Esophagus (tissue), 2 donors: ENCODE results near the gene EPHB1. TPM values are rescaled to one million over a fixed set of nuclear protein-coding genes. Genes with fewer than 3 reads are reported as not detected.

Experiments
- H3K27ac ChIP-seq, 2 donors: one replicate each; pipeline ENCODE4 v1.5.1; 2013; ENCODE audit warnings: low read depth in 2 of 2, mild to moderate bottlenecking in 2 of 2, inconsistent platforms in 1 of 2, low read length in 1 of 2, moderate library complexity in 1 of 2
- H3K27me3 ChIP-seq, 2 donors: one replicate each; pipeline ENCODE4 v1.6.1; 2013; ENCODE audit warnings: low read length in 2 of 2, control low read depth in 1 of 2, mild to moderate bottlenecking in 1 of 2; ENCODE audit not compliant: insufficient read depth in 2 of 2, control insufficient read depth in 1 of 2
- H3K36me3 ChIP-seq, 2 donors: one replicate each; pipeline ENCODE4 v1.6.1; 2013; ENCODE audit warnings: low read length in 1 of 2; ENCODE audit not compliant: control insufficient read depth in 2 of 2, insufficient read depth in 2 of 2
- H3K4me1 ChIP-seq, 2 donors: one replicate each; pipeline ENCODE4 v1.6.1; 2013; ENCODE audit warnings: low read length in 1 of 2; ENCODE audit not compliant: control insufficient read depth in 2 of 2, insufficient read depth in 2 of 2
- H3K4me3 ChIP-seq, 2 donors: one replicate each; pipeline ENCODE4 v1.5.1; 2013; ENCODE audit warnings: low read length in 2 of 2, mild to moderate bottlenecking in 2 of 2, low read depth in 1 of 2, moderate library complexity in 1 of 2
- H3K9me3 ChIP-seq, 2 donors: one replicate each; pipeline ENCODE4 v1.6.1; 2013; ENCODE audit warnings: mild to moderate bottlenecking in 2 of 2, low read depth in 1 of 2, low read length in 1 of 2, moderate library complexity in 1 of 2; ENCODE audit not compliant: control insufficient read depth in 2 of 2, insufficient read depth in 1 of 2
- WGBS, 2 donors: extraction: QIAGEN DNeasy Blood & Tissue Kit; methylation state at CpG; one replicate each; pipeline ENCODE4 v1.1.7; 2013; 5-methylcytosine and 5-hydroxymethylcytosine counted together
- polyA plus RNA-seq, 2 donors: library from polyadenylated mRNA; stranded (reverse); fragments of 200-250 nt; gene quantifications; one replicate each; pipeline ENCODE4 v1.2.3, GENCODE V29; 2013
- donor health status: healthy with polysubstance abuse.
- donor health status: Bipolar disorder and iron deficiency.

Gene EPHB1
- polyA plus RNA-seq, 2 donors = 0.04 to 0.38 TPM

DNA sequence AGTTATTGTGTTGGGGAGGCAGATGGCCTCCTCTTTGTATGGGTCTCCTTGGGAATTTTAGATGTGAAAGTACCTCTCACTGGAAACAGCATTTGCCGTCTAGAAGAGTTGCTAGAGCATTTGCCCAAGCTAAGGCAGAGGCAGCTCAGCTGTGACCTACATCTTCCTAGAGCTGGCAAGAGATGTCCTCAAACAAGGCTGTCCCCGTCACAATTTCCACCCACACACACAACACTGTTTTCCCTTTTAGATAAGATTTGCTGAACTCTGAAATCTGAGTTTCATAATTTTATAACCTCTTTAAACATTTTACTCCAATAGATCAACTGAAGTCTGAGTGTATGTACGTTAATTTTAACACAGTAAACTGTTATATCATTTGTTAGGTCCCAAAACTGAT, 352.6 kb downstream of the EPHB1 start:
- no peaks in the 10 kb centered on the region for H3K4me1 ChIP-seq
- H3K27ac ChIP-seq = no peak overlapping the region
- no peaks in the 10 kb centered on the region for H3K9me3 ChIP-seq
- WGBS, 2 donors = 66 to 67% methylated on average over 3 of the region's 3 CpGs
- no peaks in the 10 kb centered on the region for H3K36me3 ChIP-seq
- H3K27me3 ChIP-seq = no peaks in the 10 kb centered on the region
- no peak overlapping the region for H3K4me3 ChIP-seq

DNA sequence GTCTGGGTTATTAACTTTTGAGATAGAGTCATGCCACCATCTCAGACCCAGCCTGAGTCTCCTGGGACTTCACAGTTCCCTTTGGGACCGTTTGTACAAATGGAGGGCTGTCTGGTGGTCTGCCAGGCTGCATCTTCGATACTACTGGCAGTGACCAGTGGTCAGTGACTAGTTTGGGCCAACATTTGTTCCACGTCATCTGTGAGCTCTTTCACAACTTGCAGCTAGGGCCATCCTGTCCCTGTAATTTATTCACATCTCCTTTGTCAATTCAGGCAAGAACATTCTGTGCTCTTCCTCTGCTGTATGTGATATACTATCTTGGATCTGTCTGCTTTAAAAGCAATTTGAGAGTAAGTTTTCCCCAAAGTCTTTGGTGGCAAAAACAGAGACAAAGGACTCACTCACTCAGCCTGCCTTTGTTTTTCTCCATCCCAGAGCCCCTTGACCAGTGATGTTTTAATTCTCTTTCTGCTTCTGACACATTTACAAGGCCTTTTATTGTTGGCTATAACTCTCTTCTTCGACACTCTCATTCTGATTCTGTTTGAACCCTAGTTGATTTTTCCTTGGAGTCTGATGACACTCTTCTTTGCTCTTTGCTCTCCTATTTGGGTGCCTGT, 353.4 kb downstream of the EPHB1 start:
- H3K27ac ChIP-seq = no peak overlapping the region
- H3K36me3 ChIP-seq = no peaks in the 10 kb centered on the region
- 66 to 68% methylated on average over 4 of the region's 4 CpGs for WGBS, 2 donors
- no peaks in the 10 kb centered on the region for H3K27me3 ChIP-seq
- no peaks in the 10 kb centered on the region for H3K4me1 ChIP-seq
- H3K4me3 ChIP-seq = no peak overlapping the region
- no peaks in the 10 kb centered on the region for H3K9me3 ChIP-seq

DNA sequence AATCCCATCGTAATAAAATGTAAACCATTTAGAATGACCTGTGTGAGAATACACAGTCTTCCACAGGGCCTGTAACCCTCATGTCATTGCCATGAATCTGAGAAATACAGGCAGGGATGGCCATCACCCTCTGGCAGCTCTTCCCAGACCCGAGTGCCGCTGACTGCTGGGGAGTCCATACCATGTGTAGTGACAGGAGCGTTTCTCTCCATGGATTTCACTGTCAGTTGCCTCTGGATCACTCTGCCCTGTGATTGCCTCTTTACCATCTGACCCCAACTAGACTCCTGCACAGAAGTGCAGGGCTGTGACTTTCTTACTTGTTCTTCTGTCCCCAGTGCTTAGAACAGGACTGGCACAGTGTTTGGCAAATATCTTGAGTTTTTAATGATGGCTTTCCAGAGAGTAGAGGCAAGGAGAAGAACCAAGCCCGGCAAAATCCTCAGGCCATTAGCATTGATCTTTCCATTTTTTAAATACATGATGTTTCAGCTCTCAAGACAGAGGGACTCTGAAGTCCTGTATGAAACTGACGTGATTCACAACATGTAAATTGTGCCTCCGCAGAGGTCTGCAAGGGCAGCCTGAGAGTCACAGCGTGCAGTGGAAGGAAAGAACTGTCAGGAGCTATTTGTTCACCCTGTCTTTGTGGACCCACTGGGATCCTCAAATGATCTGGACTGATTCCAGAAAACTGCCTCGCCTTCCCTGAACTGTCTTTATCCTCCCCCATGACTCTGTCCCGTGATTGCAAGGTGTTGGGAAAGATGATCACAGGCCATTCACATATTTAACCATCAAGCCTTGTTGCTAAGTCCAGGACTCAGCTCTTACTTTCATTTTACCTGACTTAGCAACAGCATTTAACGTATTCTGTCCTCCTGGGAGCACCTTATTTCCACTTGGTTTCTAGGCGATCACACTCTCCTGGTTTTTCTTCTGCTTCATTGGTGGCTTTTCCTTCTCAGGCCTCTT, 354.9 kb downstream of the EPHB1 start:
- Histone ChIP-seq H3K4me3 (no peak overlapping the region), H3K4me1 (peaks cover 0 to 2% of the 10 kb centered on the region in 2 donors), H3K36me3 (no peaks in the 10 kb centered on the region), H3K9me3 (no peaks in the 10 kb centered on the region), H3K27me3 (no peaks in the 10 kb centered on the region), H3K27ac (no peak overlapping the region)
- 83 to 86% methylated on average over 12 of the region's 12 CpGs for WGBS, 2 donors

DNA sequence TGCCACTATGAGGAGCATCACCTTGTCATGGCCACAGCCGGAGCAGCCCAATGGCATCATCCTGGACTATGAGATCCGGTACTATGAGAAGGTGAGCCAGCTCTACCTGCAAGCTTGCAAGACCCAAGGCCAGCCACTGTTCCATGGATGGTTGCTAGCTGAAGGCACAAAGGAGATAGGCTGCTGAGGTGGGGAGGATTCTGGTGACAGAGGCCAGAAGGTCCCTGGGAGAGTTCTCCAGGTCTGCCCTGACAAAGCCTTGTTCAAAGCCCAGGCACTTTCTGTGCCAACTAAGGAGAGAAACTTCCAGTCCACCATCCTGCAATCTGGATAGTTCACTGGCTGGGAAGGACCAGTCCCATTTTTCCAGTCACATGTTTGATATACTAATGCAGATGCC, 359.1 kb downstream of the EPHB1 start:
- 93 to 95% methylated on average over 2 of the region's 2 CpGs for WGBS, 2 donors
- H3K4me3 ChIP-seq = no peak overlapping the region

DNA sequence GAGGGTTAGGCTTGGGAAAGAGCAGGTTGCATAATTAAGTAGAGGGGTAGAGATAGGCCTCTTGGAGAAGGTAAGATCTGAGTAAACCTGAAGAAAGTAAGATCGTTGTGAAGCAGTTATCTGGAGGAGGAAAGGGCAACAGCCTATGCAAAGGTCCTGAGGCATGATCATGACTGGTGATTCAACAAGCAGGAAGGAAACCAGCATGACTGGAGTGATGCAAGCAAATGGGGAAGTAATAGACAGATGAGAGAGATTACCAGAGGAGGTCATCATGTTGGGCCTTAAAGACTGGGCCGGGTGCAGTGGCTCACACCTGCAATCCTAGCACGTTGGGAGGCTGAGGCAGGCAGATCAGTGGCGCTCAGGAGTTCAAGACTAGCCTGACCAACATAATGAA, 360.2 kb downstream of the EPHB1 start:
- H3K27ac ChIP-seq = no peak overlapping the region
- no peaks in the 10 kb centered on the region for H3K27me3 ChIP-seq

More for the DNA sequence above, 359.1 kb downstream of the EPHB1 start:
- H3K27ac ChIP-seq = no peak overlapping the region
- H3K9me3 ChIP-seq = no peaks in the 10 kb centered on the region
- H3K36me3 ChIP-seq = no peaks in the 10 kb centered on the region
- no peaks in the 10 kb centered on the region for H3K27me3 ChIP-seq
- peaks cover 0 to 2% of the 10 kb centered on the region in 2 donors for H3K4me1 ChIP-seq

GRCh38 chr3:135155791-135156190, 360.7 kb downstream of the EPHB1 start:
- WGBS, 2 donors = 81 to 87% methylated on average over 5 of the region's 5 CpGs
- Histone ChIP-seq H3K27me3 (no peaks in the 10 kb centered on the region), H3K4me1 (peaks cover 0 to 2% of the 10 kb centered on the region in 2 donors), H3K27ac (no peak overlapping the region), H3K4me3 (no peak overlapping the region), H3K9me3 (no peaks in the 10 kb centered on the region), H3K36me3 (no peaks in the 10 kb centered on the region)

More for the DNA sequence above, 360.2 kb downstream of the EPHB1 start:
- no peak overlapping the region for H3K4me3 ChIP-seq
- 85% methylated on average over 4 of the region's 4 CpGs for WGBS, 2 donors
- H3K9me3 ChIP-seq = no peaks in the 10 kb centered on the region
- no peaks in the 10 kb centered on the region for H3K36me3 ChIP-seq
- H3K4me1 ChIP-seq = peaks cover 0 to 2% of the 10 kb centered on the region in 2 donors

DNA sequence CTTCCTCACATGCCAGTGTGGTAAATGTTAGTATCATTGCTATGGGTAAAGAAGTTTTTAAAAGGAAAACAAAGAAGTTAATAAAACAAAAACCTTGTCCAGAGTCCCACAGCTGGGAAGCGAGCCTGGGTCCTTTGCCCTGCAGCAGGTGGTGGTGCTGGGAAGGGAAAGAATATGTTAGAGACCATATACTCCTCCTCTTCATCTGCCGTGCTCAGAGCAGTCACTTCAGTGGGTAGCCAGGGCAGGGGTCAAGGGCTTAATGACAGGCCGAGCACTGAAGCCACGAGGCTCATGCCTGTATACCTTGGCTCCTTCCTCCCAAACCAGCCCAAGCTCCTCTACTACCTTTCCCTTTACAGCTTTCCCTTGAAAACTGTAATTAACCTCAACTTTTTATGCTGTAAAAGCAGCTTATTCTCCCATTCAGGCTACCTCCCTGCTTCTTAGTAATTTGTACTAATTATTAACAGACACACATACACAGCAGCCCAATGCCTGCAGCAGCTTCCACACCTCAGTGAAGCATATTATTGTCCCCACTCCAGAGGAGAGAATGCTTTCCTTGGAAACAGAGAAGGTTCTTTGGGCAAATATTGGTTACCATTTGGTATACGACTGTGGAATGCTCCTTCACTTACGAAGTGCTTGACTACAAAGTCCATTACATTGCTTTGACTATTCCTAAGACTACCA, 362.1 kb downstream of the EPHB1 start:
- Histone ChIP-seq H3K36me3 (no peaks in the 10 kb centered on the region), H3K4me3 (no peak overlapping the region), H3K27ac (no peak overlapping the region), H3K4me1 (peaks cover 0 to 2% of the 10 kb centered on the region in 2 donors), H3K27me3 (no peaks in the 10 kb centered on the region), H3K9me3 (peaks cover 0 to 3% of the 10 kb centered on the region in 2 donors)
- 66% methylated on average over 6 of the region's 6 CpGs for WGBS, 2 donors

DNA sequence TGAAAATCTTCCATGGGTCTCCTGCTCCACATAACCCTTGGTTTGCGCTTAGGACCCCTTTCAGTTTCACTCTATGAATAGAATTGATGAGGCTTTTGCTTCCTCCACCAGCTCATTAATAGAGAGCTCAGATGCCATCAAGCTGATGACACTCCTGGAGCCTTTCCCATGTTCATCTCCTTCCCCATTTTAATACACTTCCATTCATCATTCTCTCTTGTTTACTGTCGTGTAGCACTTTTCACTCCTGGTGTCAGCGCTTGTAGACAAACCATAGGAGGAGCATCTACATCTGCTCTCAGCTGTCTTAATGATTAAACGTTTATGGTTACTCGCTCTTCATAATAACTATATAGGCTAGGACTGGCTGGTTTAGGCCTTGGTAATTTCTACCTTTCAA, 363.5 kb downstream of the EPHB1 start:
- no peaks in the 10 kb centered on the region for H3K27me3 ChIP-seq
- H3K4me1 ChIP-seq = peaks cover 0 to 2% of the 10 kb centered on the region in 2 donors
- no peaks in the 10 kb centered on the region for H3K36me3 ChIP-seq
- no peak overlapping the region for H3K4me3 ChIP-seq
- no peak overlapping the region for H3K27ac ChIP-seq
- WGBS, 2 donors = 82 to 85% methylated on average over 5 of the region's 5 CpGs
- H3K9me3 ChIP-seq = peaks cover 0 to 3% of the 10 kb centered on the region in 2 donors

GRCh38 chr3:135159681-135160247, 364.7 kb downstream of the EPHB1 start:
- Histone ChIP-seq H3K9me3 (peaks cover 0 to 3% of the 10 kb centered on the region in 2 donors), H3K4me1 (no peaks in the 10 kb centered on the region), H3K27me3 (no peaks in the 10 kb centered on the region), H3K4me3 (no peak overlapping the region), H3K36me3 (no peaks in the 10 kb centered on the region), H3K27ac (no peak overlapping the region)
- 33 to 41% methylated on average over 2 of the region's 2 CpGs for WGBS, 2 donors
